Adrenal gland (tissue), 5 donors: Measurements from ENCODE around the gene GBF1.

Source experiments
- POLR2A ChIP-seq, 2 donors: fragments of 450-650 bp; IDR thresholded peaks; one replicate each; pipeline ENCODE4 v1.6.1; 2017; ENCODE audit warnings: antibody characterized with exemption in 2 of 2, mild to moderate bottlenecking in 2 of 2, moderate library complexity in 1 of 2
- TF ChIP-seq, protein P1 (sequence below), 6 experiments: fragments of 450-650 bp in 4 of 6; fragments of 200-600 bp in 2 of 6; sonication (generic) in 1 of 6; IDR thresholded peaks; 1 replicate in 5 of 6; 2 replicates in 1 of 6; pipeline versions ENCODE4 v1.5.1 to v1.8.0; 2016 to 2021; ENCODE audit warnings: antibody characterized with exemption in 6 of 6, mild to moderate bottlenecking in 2 of 6, moderate library complexity in 1 of 6
- donor health status: DM: no; HTN: no; CAD: no.

GRCh38 chr10:102354451-102354850 is 109.1 kb downstream of the GBF1 start:
- TF ChIP-seq, protein P1, sequence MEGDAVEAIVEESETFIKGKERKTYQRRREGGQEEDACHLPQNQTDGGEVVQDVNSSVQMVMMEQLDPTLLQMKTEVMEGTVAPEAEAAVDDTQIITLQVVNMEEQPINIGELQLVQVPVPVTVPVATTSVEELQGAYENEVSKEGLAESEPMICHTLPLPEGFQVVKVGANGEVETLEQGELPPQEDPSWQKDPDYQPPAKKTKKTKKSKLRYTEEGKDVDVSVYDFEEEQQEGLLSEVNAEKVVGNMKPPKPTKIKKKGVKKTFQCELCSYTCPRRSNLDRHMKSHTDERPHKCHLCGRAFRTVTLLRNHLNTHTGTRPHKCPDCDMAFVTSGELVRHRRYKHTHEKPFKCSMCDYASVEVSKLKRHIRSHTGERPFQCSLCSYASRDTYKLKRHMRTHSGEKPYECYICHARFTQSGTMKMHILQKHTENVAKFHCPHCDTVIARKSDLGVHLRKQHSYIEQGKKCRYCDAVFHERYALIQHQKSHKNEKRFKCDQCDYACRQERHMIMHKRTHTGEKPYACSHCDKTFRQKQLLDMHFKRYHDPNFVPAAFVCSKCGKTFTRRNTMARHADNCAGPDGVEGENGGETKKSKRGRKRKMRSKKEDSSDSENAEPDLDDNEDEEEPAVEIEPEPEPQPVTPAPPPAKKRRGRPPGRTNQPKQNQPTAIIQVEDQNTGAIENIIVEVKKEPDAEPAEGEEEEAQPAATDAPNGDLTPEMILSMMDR (IDR thresholded peaks at IDR 0.05), result no peak
- no peak for TF ChIP-seq POLR2A (IDR thresholded peaks at IDR 0.05)
